ENCODE data around the gene CENPC. TPM values are rescaled to one million over a fixed set of nuclear protein-coding genes. Genes with fewer than 3 reads are reported as not detected.

Gene CENPC
- total RNA-seq, 2 experiments from 2014 or later = 115 to 116 TPM

DNA sequence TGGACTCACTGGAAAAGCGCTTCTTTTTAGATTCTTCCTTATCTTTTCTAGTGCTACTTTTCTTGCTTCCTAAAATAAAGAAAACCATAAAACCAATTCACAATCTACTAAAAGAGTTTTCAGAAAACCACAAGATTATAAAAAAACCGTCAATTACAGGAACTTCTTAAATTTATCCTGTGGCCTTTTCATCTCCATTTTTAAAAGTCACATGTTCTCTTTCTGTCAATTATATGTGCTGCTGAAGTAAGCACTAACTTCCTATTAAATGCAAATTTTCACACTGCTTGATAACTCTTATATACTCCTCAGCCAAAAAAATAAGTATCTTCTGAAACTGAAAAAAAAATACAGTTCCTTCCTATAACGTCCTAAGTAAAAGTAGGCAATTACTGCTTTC is 32.8 kb downstream of the CENPC start:
- H3K4me1 ChIP-seq (ENCODE audit: insufficient read depth, low read length) = no peaks in the 10 kb centered on the region
- ChIA-PET POLR2A (no interaction called here), CTCF (no interaction called here)
- intact Hi-C loops (cut with DNase I, micrococcal nuclease) = no loop called here
- H3K9me3 Mint-ChIP-seq = no peaks in the 10 kb centered on the region
- ATAC-seq (ENCODE audit: poor library complexity) (no peak), DNase-seq (no peak)
- TF ChIP-seq, protein P1, sequence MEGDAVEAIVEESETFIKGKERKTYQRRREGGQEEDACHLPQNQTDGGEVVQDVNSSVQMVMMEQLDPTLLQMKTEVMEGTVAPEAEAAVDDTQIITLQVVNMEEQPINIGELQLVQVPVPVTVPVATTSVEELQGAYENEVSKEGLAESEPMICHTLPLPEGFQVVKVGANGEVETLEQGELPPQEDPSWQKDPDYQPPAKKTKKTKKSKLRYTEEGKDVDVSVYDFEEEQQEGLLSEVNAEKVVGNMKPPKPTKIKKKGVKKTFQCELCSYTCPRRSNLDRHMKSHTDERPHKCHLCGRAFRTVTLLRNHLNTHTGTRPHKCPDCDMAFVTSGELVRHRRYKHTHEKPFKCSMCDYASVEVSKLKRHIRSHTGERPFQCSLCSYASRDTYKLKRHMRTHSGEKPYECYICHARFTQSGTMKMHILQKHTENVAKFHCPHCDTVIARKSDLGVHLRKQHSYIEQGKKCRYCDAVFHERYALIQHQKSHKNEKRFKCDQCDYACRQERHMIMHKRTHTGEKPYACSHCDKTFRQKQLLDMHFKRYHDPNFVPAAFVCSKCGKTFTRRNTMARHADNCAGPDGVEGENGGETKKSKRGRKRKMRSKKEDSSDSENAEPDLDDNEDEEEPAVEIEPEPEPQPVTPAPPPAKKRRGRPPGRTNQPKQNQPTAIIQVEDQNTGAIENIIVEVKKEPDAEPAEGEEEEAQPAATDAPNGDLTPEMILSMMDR (IDR thresholded peaks at IDR 0.05) = no peak
- peaks cover 75% of the 10 kb centered on the region for H3K36me3 ChIP-seq (ENCODE audit: insufficient read depth, low read length)
- no peaks in the 10 kb centered on the region for H3K27me3 ChIP-seq (ENCODE audit: control insufficient read depth in 1 of 2, insufficient read depth in 2 of 2, low read length in 2 of 2)
- no peak overlapping the region for H3K27ac Mint-ChIP-seq
- no peak overlapping the region for H3K4me3 Mint-ChIP-seq
- peaks cover 95% of the 10 kb centered on the region for H3K36me3 Mint-ChIP-seq (ENCODE audit: low read depth)
- H3K27me3 Mint-ChIP-seq = no peaks in the 10 kb centered on the region
- H3K9me3 ChIP-seq (ENCODE audit: control insufficient read depth in 1 of 2, insufficient read depth in 1 of 2, low read length in 2 of 2) = no peaks in the 10 kb centered on the region
- no peak overlapping the region for H3K27ac ChIP-seq (ENCODE audit: low read depth in 1 of 2, low read length in 2 of 2)
- H3K4me3 ChIP-seq (ENCODE audit: low read length) = no peak overlapping the region
- H3K4me1 Mint-ChIP-seq (ENCODE audit: low read depth) = peaks cover 44% of the 10 kb centered on the region

GRCh38 chr4:67500373-67500772 is 44.9 kb downstream of the CENPC start:
- ATAC-seq (ENCODE audit: poor library complexity) (no peak), DNase-seq (no peak)
- Histone ChIP-seq H3K9me3 (ENCODE audit: control insufficient read depth in 1 of 2, insufficient read depth in 1 of 2, low read length in 2 of 2) (no peaks in the 10 kb centered on the region), H3K36me3 (ENCODE audit: insufficient read depth, low read length) (peaks cover 69% of the 10 kb centered on the region), H3K4me3 (ENCODE audit: low read length) (no peak overlapping the region), H3K4me1 (ENCODE audit: insufficient read depth, low read length) (no peaks in the 10 kb centered on the region), H3K27me3 (ENCODE audit: control insufficient read depth in 1 of 2, insufficient read depth in 2 of 2, low read length in 2 of 2) (no peaks in the 10 kb centered on the region), H3K27ac (ENCODE audit: low read depth in 1 of 2, low read length in 2 of 2) (no peak overlapping the region)
- intact Hi-C loops (cut with DNase I, micrococcal nuclease) = no loop called here
- Mint-ChIP-seq H3K27me3 (no peaks in the 10 kb centered on the region), H3K36me3 (ENCODE audit: low read depth) (peaks cover 32% of the 10 kb centered on the region), H3K9me3 (no peaks in the 10 kb centered on the region), H3K4me3 (no peak overlapping the region), H3K4me1 (ENCODE audit: low read depth) (peaks cover 39% of the 10 kb centered on the region), H3K27ac (no peak overlapping the region)
- ChIA-PET POLR2A (no interaction called here), CTCF (no interaction called here)
- TF ChIP-seq, protein P1 (IDR thresholded peaks at IDR 0.05) = no peak

DNA sequence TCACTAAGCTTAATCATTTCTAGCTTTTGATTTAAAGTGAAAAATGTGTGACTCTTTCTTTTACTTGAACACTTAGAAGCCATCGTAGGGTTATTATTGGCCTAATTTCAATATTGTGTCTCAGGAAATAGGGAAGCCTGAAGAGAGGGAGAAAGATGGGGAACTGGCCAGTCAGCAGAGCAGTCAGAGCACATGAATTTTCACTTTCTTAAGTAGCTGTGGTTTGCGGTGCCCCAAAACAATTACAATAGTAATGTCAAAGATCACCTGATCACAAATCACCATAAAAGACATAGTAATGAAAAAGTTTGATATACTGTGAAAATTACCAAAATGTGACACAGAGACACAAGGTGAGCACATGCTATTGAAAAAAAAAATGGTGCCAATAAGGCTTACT is 45.5 kb downstream of the CENPC start:
- peaks cover 67% of the 10 kb centered on the region for H3K36me3 ChIP-seq (ENCODE audit: insufficient read depth, low read length)
- H3K4me3 Mint-ChIP-seq = no peak overlapping the region
- no peak overlapping the region for H3K4me3 ChIP-seq (ENCODE audit: low read length)
- no peaks in the 10 kb centered on the region for H3K4me1 ChIP-seq (ENCODE audit: insufficient read depth, low read length)
- CTCF ChIA-PET = no interaction called here
- ATAC-seq (ENCODE audit: poor library complexity) (no peak), DNase-seq (no peak)
- H3K27ac ChIP-seq (ENCODE audit: low read depth in 1 of 2, low read length in 2 of 2) = no peak overlapping the region
- intact Hi-C loops (cut with DNase I, micrococcal nuclease) = no loop called here
- no peak overlapping the region for H3K27ac Mint-ChIP-seq
- peaks cover 42% of the 10 kb centered on the region for H3K4me1 Mint-ChIP-seq (ENCODE audit: low read depth)
- POLR2A ChIA-PET = interaction anchor here (1.0 kb wide), 1 partner anchor 8 kb away, joined by 3 read pairs; no protein-coding TSS in a partner anchor
- H3K9me3 ChIP-seq (ENCODE audit: control insufficient read depth in 1 of 2, insufficient read depth in 1 of 2, low read length in 2 of 2) = no peaks in the 10 kb centered on the region
- no peaks in the 10 kb centered on the region for H3K9me3 Mint-ChIP-seq
- TF ChIP-seq, protein P1 (IDR thresholded peaks at IDR 0.05) = no peak
- H3K27me3 ChIP-seq (ENCODE audit: control insufficient read depth in 1 of 2, insufficient read depth in 2 of 2, low read length in 2 of 2) = no peaks in the 10 kb centered on the region
- no peaks in the 10 kb centered on the region for H3K27me3 Mint-ChIP-seq
- peaks cover 32% of the 10 kb centered on the region for H3K36me3 Mint-ChIP-seq (ENCODE audit: low read depth)

All from CD4-positive, alpha-beta T cell (primary cell).